Osteocyte (in vitro differentiated cells): Measurements from ENCODE around the gene AGAP9. TPM values are rescaled to one million over a fixed set of nuclear protein-coding genes. Genes with fewer than 3 reads are reported as not detected.
"Not testable (repeated sequence)": the region's sequence is repeated elsewhere in the genome, so short reads cannot be mapped to it uniquely, and the experiment has no call there.

Experiments
- DNase-seq: peaks from one replicate; pipeline ENCODE4 v3.0.0; 2021; ENCODE audit warnings: mixed read lengths; ENCODE audit not compliant: unreplicated experiment; ENCODE audit errors: extremely low spot score
- H3K27ac Mint-ChIP-seq: one replicate; pipeline ENCODE4 v1.8.0; 2021; ENCODE audit warnings: mild to moderate bottlenecking, mixed read lengths; ENCODE audit not compliant: unreplicated experiment
- H3K27me3 Mint-ChIP-seq: one replicate; pipeline ENCODE4 v1.8.0; 2021; ENCODE audit warnings: mixed read lengths; ENCODE audit not compliant: unreplicated experiment
- H3K36me3 Mint-ChIP-seq: one replicate; pipeline ENCODE4 v1.8.0; 2021; ENCODE audit warnings: mixed read lengths; ENCODE audit not compliant: unreplicated experiment
- H3K4me1 Mint-ChIP-seq: one replicate; pipeline ENCODE4 v1.8.0; 2021; ENCODE audit warnings: mixed read lengths; ENCODE audit not compliant: unreplicated experiment
- H3K4me3 Mint-ChIP-seq: one replicate; pipeline ENCODE4 v1.8.0; 2021; ENCODE audit warnings: mild to moderate bottlenecking, moderate library complexity, mixed read lengths; ENCODE audit not compliant: unreplicated experiment
- H3K9me3 Mint-ChIP-seq: one replicate; pipeline ENCODE4 v1.8.0; 2021; ENCODE audit warnings: mixed read lengths; ENCODE audit not compliant: unreplicated experiment
- CTCF ChIP-seq: fragments of 200-600 bp; sonication (generic); IDR thresholded peaks from 2 replicates; pipeline ENCODE4 v1.5.0; 2021; ENCODE audit warnings: antibody characterized with exemption, mild to moderate bottlenecking, moderate library complexity
- total RNA-seq: library from RNA; stranded (reverse); gene quantifications from 2 replicates; pipeline ENCODE4 v1.2.1, GENCODE V29; 2021

AGAP9 gene
- total RNA-seq, 1 donor from 2014 or later: 13.1 TPM

GRCh38 chr10:47554552-47554951 lies 31.1 kb upstream of the AGAP9 start:
- H3K36me3 Mint-ChIP-seq, H3K27me3 Mint-ChIP-seq, DNase-seq, H3K9me3 Mint-ChIP-seq: not testable (repeated sequence)
- peaks cover 24% of the 10 kb centered on the region for H3K4me1 Mint-ChIP-seq
- H3K27ac Mint-ChIP-seq: peak overlapping the region; percentile 50
- peak overlapping the region; percentile 29 for H3K4me3 Mint-ChIP-seq

GRCh38 chr10:47553860-47554247 lies 30.4 kb upstream of the AGAP9 start:
- Mint-ChIP-seq H3K4me1 (peaks cover 19% of the 10 kb centered on the region), H3K27ac (peak overlapping the region; percentile 99), H3K4me3 (peak overlapping the region; percentile 92)
- DNase-seq, H3K9me3 Mint-ChIP-seq, H3K36me3 Mint-ChIP-seq, H3K27me3 Mint-ChIP-seq: not testable (repeated sequence)

GRCh38 chr10:47553214-47553859 lies 29.9 kb upstream of the AGAP9 start:
- H3K9me3 Mint-ChIP-seq, H3K27me3 Mint-ChIP-seq, H3K36me3 Mint-ChIP-seq: not testable (repeated sequence)
- peak; percentile 94 for DNase-seq
- H3K27ac Mint-ChIP-seq: peak overlapping the region; percentile 99
- H3K4me1 Mint-ChIP-seq: peaks cover 16% of the 10 kb centered on the region
- H3K4me3 Mint-ChIP-seq: peak overlapping the region; percentile 92

GRCh38 chr10:47552719-47553118 lies 29.3 kb upstream of the AGAP9 start:
- not testable (repeated sequence) for H3K9me3 Mint-ChIP-seq, H3K27me3 Mint-ChIP-seq, H3K36me3 Mint-ChIP-seq, H3K4me1 Mint-ChIP-seq, DNase-seq
- Mint-ChIP-seq H3K27ac (peak overlapping the region; percentile 99), H3K4me3 (peak overlapping the region; percentile 92)
- peak; percentile 49 for TF ChIP-seq CTCF

GRCh38 chr10:47547286-47547685 lies 23.8 kb upstream of the AGAP9 start:
- H3K9me3 Mint-ChIP-seq, H3K27ac Mint-ChIP-seq, DNase-seq, H3K4me3 Mint-ChIP-seq, H3K4me1 Mint-ChIP-seq, H3K27me3 Mint-ChIP-seq, H3K36me3 Mint-ChIP-seq: not testable (repeated sequence)

GRCh38 chr10:47536430-47536829 lies 13.0 kb upstream of the AGAP9 start:
- not testable (repeated sequence) for H3K27me3 Mint-ChIP-seq, H3K9me3 Mint-ChIP-seq, H3K36me3 Mint-ChIP-seq

GRCh38 chr10:47502313-47502712 lies 21.1 kb downstream of the AGAP9 start:
- not testable (repeated sequence) for H3K4me1 Mint-ChIP-seq, H3K27ac Mint-ChIP-seq, H3K36me3 Mint-ChIP-seq, DNase-seq, H3K9me3 Mint-ChIP-seq, H3K4me3 Mint-ChIP-seq, H3K27me3 Mint-ChIP-seq

More at GRCh38 chr10:47536430-47536829, 13.0 kb upstream of the AGAP9 start:
- not testable (repeated sequence) for H3K4me1 Mint-ChIP-seq, DNase-seq, H3K4me3 Mint-ChIP-seq, H3K27ac Mint-ChIP-seq

- H3K9me3 Mint-ChIP-seq, H3K27ac Mint-ChIP-seq, H3K36me3 Mint-ChIP-seq, H3K4me3 Mint-ChIP-seq, H3K27me3 Mint-ChIP-seq, DNase-seq, H3K4me1 Mint-ChIP-seq: not testable (repeated sequence)
Observed at GRCh38 chr10:47494226-47494625, 29.2 kb downstream of the AGAP9 start.

- H3K9me3 Mint-ChIP-seq, H3K27me3 Mint-ChIP-seq, H3K4me1 Mint-ChIP-seq, H3K27ac Mint-ChIP-seq, DNase-seq, H3K36me3 Mint-ChIP-seq, H3K4me3 Mint-ChIP-seq: not testable (repeated sequence)
Observed at GRCh38 chr10:47491600-47491999, 31.8 kb downstream of the AGAP9 start, which contains the start of gene FAM25G. FAM25G (minus strand) TSS chr10:47491700; CDS start chr10:47491674, 26 bp downstream.

GRCh38 chr10:47489630-47490029 lies 33.8 kb downstream of the AGAP9 start:
- not testable (repeated sequence) for H3K9me3 Mint-ChIP-seq, H3K4me1 Mint-ChIP-seq

GRCh38 chr10:47485943-47486342 lies 37.5 kb downstream of the AGAP9 start:
- H3K27me3 Mint-ChIP-seq, H3K9me3 Mint-ChIP-seq, H3K36me3 Mint-ChIP-seq, H3K27ac Mint-ChIP-seq, DNase-seq, H3K4me1 Mint-ChIP-seq, H3K4me3 Mint-ChIP-seq: not testable (repeated sequence)

More at GRCh38 chr10:47489630-47490029, 33.8 kb downstream of the AGAP9 start:
- not testable (repeated sequence) for H3K27ac Mint-ChIP-seq, H3K27me3 Mint-ChIP-seq, DNase-seq, H3K36me3 Mint-ChIP-seq, H3K4me3 Mint-ChIP-seq
